SU-DHL-6 (cell line): Measurements from ENCODE around the gene COL4A1.

Experiments
- H2AFZ ChIP-seq: fragments of 200-600 bp; sonication (generic); 2 replicates; pipeline ENCODE4 v1.6.1; 2014; ENCODE audit warnings: low read depth, mild to moderate bottlenecking, moderate library complexity, mixed read lengths, antibody characterized with exemption, low read length; ENCODE audit not compliant: severe bottlenecking
- H3F3A ChIP-seq: fragments of 200-600 bp; shearing (Covaris generic); 2 replicates; pipeline ENCODE4 v1.6.0; 2016; ENCODE audit warnings: antibody characterized with exemption, mild to moderate bottlenecking; ENCODE audit not compliant: insufficient read depth
- H3K27ac ChIP-seq: fragments of 200-600 bp; sonication (generic); 2 replicates; pipeline ENCODE4 v1.5.1; 2016; ENCODE audit warnings: low read depth, mild to moderate bottlenecking, low read length, moderate library complexity, mixed read lengths
- H3K27me3 ChIP-seq: fragments of 200-600 bp; sonication (generic), shearing (Covaris generic); 2 replicates; pipeline ENCODE4 v1.6.0; 2014; ENCODE audit warnings: mild to moderate bottlenecking, low read length
- H3K36me3 ChIP-seq: fragments of 200-600 bp; sonication (generic); 2 replicates; pipeline ENCODE4 v1.6.1; 2014; ENCODE audit warnings: mild to moderate bottlenecking, low read length, mixed read lengths
- H3K4me2 ChIP-seq: fragments of 300-600, 200-600 bp; shearing (Covaris generic), sonication (generic); 2 replicates; pipeline ENCODE4 v1.6.0; 2014; ENCODE audit warnings: low read length, low read depth, mild to moderate bottlenecking; ENCODE audit not compliant: poor library complexity, severe bottlenecking
- H3K4me3 ChIP-seq: fragments of 200-600 bp; sonication (generic); 2 replicates; pipeline ENCODE4 v1.5.1; 2014; ENCODE audit warnings: antibody characterized with exemption, low read length, mild to moderate bottlenecking, mixed read lengths; ENCODE audit not compliant: insufficient read depth, poor library complexity, severe bottlenecking
- H3K79me2 ChIP-seq: fragments of 200-600 bp; sonication (generic); 2 replicates; pipeline ENCODE4 v1.6.1; 2014; ENCODE audit warnings: mild to moderate bottlenecking, low read length, moderate library complexity; ENCODE audit not compliant: insufficient read depth
- H3K9ac ChIP-seq: fragments of 200-600 bp; sonication (generic); 2 replicates; pipeline ENCODE4 v1.7.0; 2014; ENCODE audit warnings: mild to moderate bottlenecking, low read length
- H3K9me2 ChIP-seq: fragments of 200-600 bp; sonication (generic); replicated peaks from 2 replicates; pipeline ENCODE4 v1.6.1; 2014; ENCODE audit warnings: low read length; ENCODE audit not compliant: insufficient read depth
- H3K9me3 ChIP-seq: fragments of 200-600 bp; sonication (generic); 2 replicates; pipeline ENCODE4 v1.6.1; 2014; ENCODE audit warnings: low read length, mixed read lengths; ENCODE audit not compliant: insufficient read depth
- H4K20me1 ChIP-seq: fragments of 200-600 bp; sonication (generic); 2 replicates; pipeline ENCODE4 v1.6.1; 2014; ENCODE audit warnings: low read depth, mild to moderate bottlenecking, antibody characterized with exemption, low read length, moderate library complexity, mixed read lengths
- EZH2phosphoT487 ChIP-seq: fragments of 200-600 bp; sonication (generic), shearing (Covaris generic); conservative IDR thresholded peaks from 2 replicates; pipeline ENCODE4 v1.6.1; 2018; ENCODE audit warnings: mild to moderate bottlenecking, antibody characterized with exemption, low read length, moderate library complexity, mixed read lengths
- TF ChIP-seq, protein P1 (sequence below): fragments of 200-600 bp; sonication (generic); IDR thresholded peaks from one replicate; pipeline ENCODE4 v1.5.1; 2017; ENCODE audit warnings: antibody characterized with exemption, mild to moderate bottlenecking, low read length, moderate library complexity; ENCODE audit not compliant: insufficient read depth, poor library complexity, severe bottlenecking

Gene COL4A1

DNA sequence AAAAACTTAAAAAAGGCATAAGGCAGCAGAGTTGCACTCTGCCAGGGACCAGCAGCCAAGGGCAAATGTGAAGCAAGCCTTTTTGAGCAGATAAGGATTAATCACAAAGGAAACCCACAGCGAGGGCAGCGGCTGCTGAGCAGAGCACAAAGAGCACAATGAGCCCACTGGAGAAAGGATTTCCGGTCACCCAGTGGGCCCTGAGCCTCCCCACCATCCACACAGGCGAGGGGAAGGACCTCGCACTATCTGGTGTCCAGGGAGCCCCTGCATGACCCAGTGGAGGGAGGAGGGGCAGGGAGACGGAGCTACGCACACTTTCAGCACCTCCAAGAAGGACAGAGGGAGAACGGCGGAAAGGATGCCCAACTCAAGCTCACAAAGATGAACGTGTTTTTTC is 40.0 kb downstream of the COL4A1 start:
- H3K9me2 ChIP-seq = no peaks in the 10 kb centered on the region
- H4K20me1 ChIP-seq = no peaks in the 10 kb centered on the region
- TF ChIP-seq, protein P1, sequence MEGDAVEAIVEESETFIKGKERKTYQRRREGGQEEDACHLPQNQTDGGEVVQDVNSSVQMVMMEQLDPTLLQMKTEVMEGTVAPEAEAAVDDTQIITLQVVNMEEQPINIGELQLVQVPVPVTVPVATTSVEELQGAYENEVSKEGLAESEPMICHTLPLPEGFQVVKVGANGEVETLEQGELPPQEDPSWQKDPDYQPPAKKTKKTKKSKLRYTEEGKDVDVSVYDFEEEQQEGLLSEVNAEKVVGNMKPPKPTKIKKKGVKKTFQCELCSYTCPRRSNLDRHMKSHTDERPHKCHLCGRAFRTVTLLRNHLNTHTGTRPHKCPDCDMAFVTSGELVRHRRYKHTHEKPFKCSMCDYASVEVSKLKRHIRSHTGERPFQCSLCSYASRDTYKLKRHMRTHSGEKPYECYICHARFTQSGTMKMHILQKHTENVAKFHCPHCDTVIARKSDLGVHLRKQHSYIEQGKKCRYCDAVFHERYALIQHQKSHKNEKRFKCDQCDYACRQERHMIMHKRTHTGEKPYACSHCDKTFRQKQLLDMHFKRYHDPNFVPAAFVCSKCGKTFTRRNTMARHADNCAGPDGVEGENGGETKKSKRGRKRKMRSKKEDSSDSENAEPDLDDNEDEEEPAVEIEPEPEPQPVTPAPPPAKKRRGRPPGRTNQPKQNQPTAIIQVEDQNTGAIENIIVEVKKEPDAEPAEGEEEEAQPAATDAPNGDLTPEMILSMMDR = no peak
- TF ChIP-seq EZH2phosphoT487 = no peak
- no peak overlapping the region for H3K9ac ChIP-seq
- no peaks in the 10 kb centered on the region for H3K27me3 ChIP-seq
- H3K27ac ChIP-seq = no peak overlapping the region
- H2AFZ ChIP-seq = no peak overlapping the region
- no peak overlapping the region for H3K4me2 ChIP-seq
- no peaks in the 10 kb centered on the region for H3F3A ChIP-seq
- H3K79me2 ChIP-seq = no peaks in the 10 kb centered on the region
- H3K4me3 ChIP-seq = no peak overlapping the region
- no peaks in the 10 kb centered on the region for H3K36me3 ChIP-seq
- H3K9me3 ChIP-seq = no peaks in the 10 kb centered on the region

DNA sequence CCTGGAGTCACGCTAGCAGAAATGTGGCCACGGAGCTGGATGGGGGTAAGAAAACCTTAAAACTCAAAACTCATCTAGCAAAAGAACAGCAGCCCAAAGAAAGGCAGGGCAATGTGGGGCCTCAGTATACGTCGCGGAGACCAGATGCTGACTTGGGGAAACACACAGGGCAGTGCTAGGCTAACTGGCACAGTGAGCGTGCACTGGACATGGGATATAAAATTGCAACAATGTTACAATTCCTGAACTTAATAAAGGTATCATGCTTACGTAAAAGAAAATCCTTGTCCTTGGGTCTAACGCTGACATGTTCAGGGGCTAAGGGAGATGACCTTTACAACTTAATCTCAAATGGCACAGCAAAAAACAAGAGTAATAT is 40.5 kb downstream of the COL4A1 start:
- no peaks in the 10 kb centered on the region for H3K9me2 ChIP-seq
- no peaks in the 10 kb centered on the region for H3K79me2 ChIP-seq
- no peaks in the 10 kb centered on the region for H4K20me1 ChIP-seq
- H3K27ac ChIP-seq = no peak overlapping the region
- TF ChIP-seq EZH2phosphoT487 = no peak
- TF ChIP-seq, protein P1 = no peak
- no peaks in the 10 kb centered on the region for H3K36me3 ChIP-seq
- no peaks in the 10 kb centered on the region for H3K27me3 ChIP-seq
- H3K9me3 ChIP-seq = no peaks in the 10 kb centered on the region
- no peak overlapping the region for H3K4me3 ChIP-seq
- no peak overlapping the region for H3K9ac ChIP-seq
- no peak overlapping the region for H3K4me2 ChIP-seq
- H3F3A ChIP-seq = no peaks in the 10 kb centered on the region
- H2AFZ ChIP-seq = no peak overlapping the region

DNA sequence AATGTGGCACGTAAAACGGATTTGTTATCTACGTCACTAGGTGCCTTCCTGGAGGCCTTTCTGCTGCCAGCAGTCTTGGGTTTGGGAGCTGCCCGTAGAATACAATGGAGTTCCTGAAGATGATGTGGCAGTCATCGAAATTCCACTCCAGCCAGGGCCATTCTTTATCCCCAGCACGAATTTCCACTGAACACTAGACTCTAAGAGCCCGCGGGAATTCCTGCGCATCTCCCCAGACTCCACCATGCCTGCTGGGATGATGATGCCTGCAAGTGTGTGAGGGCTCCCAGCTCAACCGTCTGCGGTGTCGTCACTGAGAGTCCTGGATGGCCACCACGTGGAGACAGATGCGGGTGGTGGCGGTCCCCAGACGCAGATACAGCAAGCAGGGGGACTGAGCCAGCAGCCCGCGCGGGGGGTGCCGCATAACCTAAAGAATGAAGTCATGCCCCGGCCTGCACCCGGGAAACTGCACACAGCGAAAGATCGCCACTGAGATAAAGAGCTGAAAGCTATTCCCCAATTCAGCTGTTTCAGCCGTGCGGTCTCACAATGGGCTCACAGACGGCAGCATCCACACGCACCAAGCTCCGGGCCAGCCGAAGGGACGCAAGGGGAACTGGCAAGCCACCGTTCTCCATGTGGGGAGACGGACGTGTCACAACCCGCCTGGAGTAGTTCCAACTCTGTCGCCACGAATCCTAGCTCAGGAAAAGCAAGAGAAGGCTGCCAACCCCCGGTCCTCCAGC is 41.1 kb downstream of the COL4A1 start:
- no peaks in the 10 kb centered on the region for H3K9me3 ChIP-seq
- no peaks in the 10 kb centered on the region for H4K20me1 ChIP-seq
- no peaks in the 10 kb centered on the region for H3K79me2 ChIP-seq
- no peaks in the 10 kb centered on the region for H3K9me2 ChIP-seq
- TF ChIP-seq EZH2phosphoT487 = no peak
- TF ChIP-seq, protein P1 = no peak
- no peak overlapping the region for H3K4me2 ChIP-seq
- H3K27me3 ChIP-seq = no peaks in the 10 kb centered on the region
- H3K36me3 ChIP-seq = no peaks in the 10 kb centered on the region
- H3F3A ChIP-seq = no peaks in the 10 kb centered on the region
- H3K4me3 ChIP-seq = no peak overlapping the region
- H3K9ac ChIP-seq = no peak overlapping the region
- no peak overlapping the region for H3K27ac ChIP-seq
- no peak overlapping the region for H2AFZ ChIP-seq
